IMR-90 (cell line): ENCODE measurements around the gene DPYSL5. TPM values are rescaled to one million over a fixed set of nuclear protein-coding genes. Genes with fewer than 3 reads are reported as not detected.

Source experiments
- ATAC-seq: fragments of 200-7000 bp; cut with Tn5 transposase; 2 replicates; pipeline ENCODE4 v1.9.1; 2020; ENCODE audit warnings: low read depth, mild to moderate bottlenecking, moderate library complexity
- BruUV-seq: library from RNA; stranded (reverse); fragments of 400-500 nt; replicated peaks from 2 replicates; lab custom pipeline; 2021; lab: Mats Ljungman, UMichigan
- CTCF ChIA-PET: fragments of 300-600 bp; formaldehyde crosslinking; extraction: SDS; loops from one replicate; lab custom pipeline; 2021; ENCODE audit warnings: antibody characterized with exemption; lab: Yijun Ruan, JAX
- POLR2A ChIA-PET: fragments of 300-600 bp; sonication (Branson Sonifier 250); formaldehyde crosslinking; loops from one replicate; lab custom pipeline; 2022; ENCODE audit warnings: antibody characterized with exemption; ENCODE audit not compliant: unreplicated experiment; lab: Charles Lee
- DNase-seq: peaks from one replicate; pipeline ENCODE4 v3.0.0; 2013
- H2AFZ ChIP-seq: replicated peaks from 2 replicates; pipeline ENCODE3; 2013; ENCODE audit warnings: low read length, mild to moderate bottlenecking; ENCODE audit not compliant: poor library complexity
- H2AK5ac ChIP-seq: 2 replicates; pipeline ENCODE4 v1.6.1; 2013; ENCODE audit warnings: low read depth, low read length, inconsistent platforms
- H2AK9ac ChIP-seq: replicated peaks from 2 replicates; pipeline ENCODE3; 2013; ENCODE audit warnings: mild to moderate bottlenecking, low read depth, low read length, moderate library complexity; ENCODE audit not compliant: poor library complexity
- H2BK120ac ChIP-seq: 2 replicates; pipeline ENCODE4 v1.6.1; 2013; ENCODE audit warnings: low read depth, low read length, inconsistent platforms
- H2BK15ac ChIP-seq: 3 replicates; pipeline ENCODE4 v1.6.1; 2013; ENCODE audit warnings: low read depth, low read length, inconsistent platforms
- H2BK20ac ChIP-seq: 2 replicates; pipeline ENCODE4 v1.6.1; 2013; ENCODE audit warnings: low read depth, mild to moderate bottlenecking, inconsistent platforms, low read length, moderate library complexity
- H2BK5ac ChIP-seq: 2 replicates; pipeline ENCODE4 v1.6.1; 2013; ENCODE audit warnings: mild to moderate bottlenecking, low read depth, low read length, inconsistent platforms; ENCODE audit not compliant: poor library complexity, severe bottlenecking
- H3K14ac ChIP-seq: replicated peaks from 2 replicates; pipeline ENCODE4 v1.6.1; 2013; ENCODE audit warnings: low read depth, low read length, inconsistent platforms
- H3K18ac ChIP-seq: 2 replicates; pipeline ENCODE4 v1.6.1; 2013; ENCODE audit warnings: low read depth, low read length, control low read depth
- H3K23ac ChIP-seq: 2 replicates; pipeline ENCODE4 v1.6.1; 2013; ENCODE audit warnings: low read depth, low read length, inconsistent platforms
- H3K27ac ChIP-seq: 2 replicates; pipeline ENCODE4 v1.5.1; 2013; ENCODE audit warnings: mild to moderate bottlenecking, control low read depth, low read length; ENCODE audit not compliant: insufficient read depth
- H3K27me3 ChIP-seq: 2 replicates; pipeline ENCODE4 v1.6.1; 2013; ENCODE audit warnings: low read length; ENCODE audit not compliant: control insufficient read depth, insufficient read depth
- H3K36me3 ChIP-seq: 2 replicates; pipeline ENCODE4 v1.6.1; 2013; ENCODE audit warnings: low read length, mixed read lengths; ENCODE audit not compliant: control insufficient read depth, insufficient read depth
- H3K4ac ChIP-seq: 2 replicates; pipeline ENCODE4 v1.6.1; 2013; ENCODE audit warnings: low read depth, low read length, inconsistent platforms
- H3K4me1 ChIP-seq: 2 replicates; pipeline ENCODE4 v1.6.1; 2013; ENCODE audit warnings: low read length, mixed read lengths; ENCODE audit not compliant: control insufficient read depth, insufficient read depth
- H3K4me2 ChIP-seq: 2 replicates; pipeline ENCODE4 v1.6.1; 2013; ENCODE audit warnings: low read depth, mild to moderate bottlenecking, control low read depth, low read length, moderate library complexity
- H3K4me3 ChIP-seq: 2 replicates; pipeline ENCODE4 v1.5.1; 2013; ENCODE audit warnings: low read depth, mild to moderate bottlenecking, control low read depth, low read length, moderate library complexity; ENCODE audit not compliant: insufficient read depth
- H3K56ac ChIP-seq: 2 replicates; pipeline ENCODE4 v1.6.1; 2013; ENCODE audit warnings: low read length, inconsistent platforms; ENCODE audit not compliant: insufficient read depth; ENCODE audit errors: extremely low read depth
- H3K79me1 ChIP-seq, 2 experiments: 2 replicates each; pipeline ENCODE4 v1.6.1; 2013; ENCODE audit warnings: low read length in 2 of 2, inconsistent platforms in 1 of 2, low read depth in 1 of 2
- H3K9ac ChIP-seq: 2 replicates; pipeline ENCODE4 v1.6.1; 2013; ENCODE audit warnings: low read depth, low read length, control low read depth
- H3K9me1 ChIP-seq: 2 replicates; pipeline ENCODE4 v1.6.1; 2013; ENCODE audit warnings: low read length, inconsistent platforms; ENCODE audit not compliant: insufficient read depth
- H3K9me3 ChIP-seq: 2 replicates; pipeline ENCODE4 v1.6.1; 2013; ENCODE audit warnings: low read length; ENCODE audit not compliant: control insufficient read depth, insufficient read depth
- H4K20me1 ChIP-seq: 2 replicates; pipeline ENCODE4 v1.6.1; 2013; ENCODE audit warnings: low read length, inconsistent platforms; ENCODE audit not compliant: insufficient read depth
- H4K5ac ChIP-seq: 2 replicates; pipeline ENCODE4 v1.6.1; 2013; ENCODE audit warnings: mild to moderate bottlenecking, low read depth, low read length, control low read depth
- H4K8ac ChIP-seq, 2 experiments: 2 replicates each; pipeline ENCODE4 v1.6.1; 2013; ENCODE audit warnings: low read depth in 2 of 2, low read length in 2 of 2, control low read depth in 1 of 2, inconsistent platforms in 1 of 2
- H4K91ac ChIP-seq: 2 replicates; pipeline ENCODE4 v1.6.1; 2013; ENCODE audit warnings: low read depth, low read length, inconsistent platforms; ENCODE audit not compliant: insufficient read depth
- BHLHE40 ChIP-seq: fragments of 150-350 bp; IDR thresholded peaks from 2 replicates; pipeline ENCODE4 v1.6.1; 2016; ENCODE audit warnings: mild to moderate bottlenecking, low read depth, low read length
- CEBPB ChIP-seq: IDR thresholded peaks from 2 replicates; pipeline ENCODE4 v1.6.1; 2012; ENCODE audit warnings: low read depth, low read length, improper control_type of control experiment
- CHD1 ChIP-seq: IDR thresholded peaks from 2 replicates; pipeline ENCODE4 v1.6.1; 2012; ENCODE audit warnings: low read depth, low read length, improper control_type of control experiment
- ELK1 ChIP-seq: fragments of 150-350 bp; IDR thresholded peaks from 2 replicates; pipeline ENCODE4 v1.6.1; 2016; ENCODE audit warnings: low read depth, mild to moderate bottlenecking, low read length, moderate library complexity, borderline replicate concordance
- FOS ChIP-seq: fragments of 150-350 bp; IDR thresholded peaks from 2 replicates; pipeline ENCODE4 v1.6.1; 2016; ENCODE audit warnings: low read depth, low read length
- MXI1 ChIP-seq: IDR thresholded peaks from 2 replicates; pipeline ENCODE4 v1.6.1; 2012; ENCODE audit warnings: low read depth, mild to moderate bottlenecking, low read length, moderate library complexity, borderline replicate concordance
- NFE2L2 ChIP-seq: fragments of 150-350 bp; IDR thresholded peaks from 2 replicates; pipeline ENCODE4 v1.6.1; 2016; ENCODE audit warnings: low read depth, mild to moderate bottlenecking, low read length
- POLR2A ChIP-seq: IDR thresholded peaks from 2 replicates; pipeline ENCODE4 v1.6.1; 2012; ENCODE audit warnings: mild to moderate bottlenecking, low read depth, low read length
- RAD21 ChIP-seq: IDR thresholded peaks from 2 replicates; pipeline ENCODE4 v1.6.1; 2012; ENCODE audit warnings: low read length, improper control_type of control experiment
- SMC3 ChIP-seq: fragments of 150-350 bp; IDR thresholded peaks from 2 replicates; pipeline ENCODE4 v1.6.1; 2016; ENCODE audit warnings: low read depth, mild to moderate bottlenecking, antibody characterized with exemption, low read length, moderate library complexity
- USF2 ChIP-seq: fragments of 150-350 bp; IDR thresholded peaks from 2 replicates; pipeline ENCODE4 v1.6.1; 2017; ENCODE audit warnings: mild to moderate bottlenecking, antibody characterized with exemption, low read length, low read depth
- WGBS, 2 experiments: methylation state at CpG; one replicate each; pipeline versions ENCODE4 v1.1.5 to v1.1.7; 2013; ENCODE audit warnings: missing lambda C conversion rate in 2 of 2; ENCODE audit not compliant: insufficient read length in 1 of 2; ENCODE audit errors: extremely low coverage in 2 of 2; 5-methylcytosine and 5-hydroxymethylcytosine counted together
- dilution Hi-C: fragments of 300-500 bp; cut with HindIII; formaldehyde crosslinking; loops from one replicate; pipeline ENCODE4 v1.14.3; 2018; ENCODE audit warnings: low sequenced_read_pairs; ENCODE audit not compliant: unreplicated experiment
- in situ Hi-C: fragments of 300-500 bp; cut with MboI; formaldehyde crosslinking; loops from 3 replicates; pipeline ENCODE4 v1.14.3; 2019; ENCODE audit warnings: low sequenced_read_pairs, inconsistent platforms, mixed read lengths
- intact Hi-C: fragments of 100-400 bp; cut with micrococcal nuclease; formaldehyde crosslinking; loops from 2 replicates; pipeline ENCODE4 v1.10.0; 2022
- polyA plus RNA-seq, 3 experiments: library from polyadenylated mRNA; depleted of rRNA; stranded (reverse); fragments of >200 nt; gene quantifications; 2 replicates each; pipeline ENCODE4 v1.2.3, GENCODE V29; 2012; ENCODE audit warnings: low replicate concordance in 1 of 3
- total RNA-seq: library from RNA; depleted of rRNA; stranded (reverse); fragments of >200 nt; gene quantifications from 2 replicates; pipeline ENCODE4 v1.2.3, GENCODE V29; 2012

Gene DPYSL5
- total and polyA plus RNA-seq, 2 of the 4 experiments (the other 2 are of a cell fraction) = not detected

- BruUV-seq = no TSS peak
- no peak overlapping the region for H3K18ac ChIP-seq
- no peak overlapping the region for H2BK15ac ChIP-seq
- no peak overlapping the region for H4K5ac ChIP-seq
- H3K79me1 ChIP-seq = peaks cover 5 to 11% of the 10 kb centered on the region in 2 experiments; a peak in 1 of 4 replicates
- H2AK5ac ChIP-seq = no peak overlapping the region
- H3K4me2 ChIP-seq = no peak overlapping the region
- H2BK120ac ChIP-seq = no peak overlapping the region
- H3K4me3 ChIP-seq = no peak overlapping the region
- ATAC-seq = no peak
- no peak overlapping the region for H2AFZ ChIP-seq
- no peak overlapping the region for H3K23ac ChIP-seq
- peaks cover 4% of the 10 kb centered on the region; the same call in 1 of the 2 replicates for H4K20me1 ChIP-seq
- dilution Hi-C loops (no loop called here), intact Hi-C loops (no loop called here), in situ Hi-C loops (no loop called here)
- no peak overlapping the region for H2BK5ac ChIP-seq
- TF ChIP-seq RAD21 = no peak
- TF ChIP-seq USF2 = no peak
- no peak for TF ChIP-seq SMC3
- TF ChIP-seq MXI1 = no peak
- TF ChIP-seq FOS = no peak
- no peak for TF ChIP-seq POLR2A
- no peak for TF ChIP-seq ELK1
- TF ChIP-seq NFE2L2 = no peak
- TF ChIP-seq CHD1 = no peak
- TF ChIP-seq BHLHE40 = no peak
- no peak for TF ChIP-seq CEBPB
- ChIA-PET CTCF (interaction anchor here (0.7 to 1.9 kb wide), 3 partner anchors 10 to 44 kb away, joined by 3 to 6 read pairs (median 4); no protein-coding TSS in a partner anchor), POLR2A (no interaction called here)
- no peak overlapping the region for H3K14ac ChIP-seq
- no peaks in the 10 kb centered on the region for H3K27me3 ChIP-seq
- H2AK9ac ChIP-seq = no peak overlapping the region
- 100% methylated on average over 3 of the region's 9 CpGs; no CpG with 5 or more reads in 1 of the 2 experiments for WGBS, 2 experiments
- H3K9me3 ChIP-seq = no peaks in the 10 kb centered on the region
- no peak overlapping the region for H4K8ac ChIP-seq
- H3K27ac ChIP-seq = no peak overlapping the region
- no peaks in the 10 kb centered on the region for H3K36me3 ChIP-seq
- H4K91ac ChIP-seq = no peak overlapping the region
- no peak overlapping the region for H3K56ac ChIP-seq
- H3K4ac ChIP-seq = peak overlapping the region; percentile 23; the same call in 1 of the 2 replicates
- H3K9me1 ChIP-seq = peaks cover 7% of the 10 kb centered on the region; the same call in 1 of the 2 replicates
- peaks cover 7% of the 10 kb centered on the region for H3K4me1 ChIP-seq
- H3K9ac ChIP-seq = no peak overlapping the region
- DNase-seq = no peak
- no peak overlapping the region; the same call in 1 of the 2 replicates for H2BK20ac ChIP-seq
These were observed 124.2 kb downstream of the DPYSL5 start for GRCh38 chr2:26971911-26972786.
